ENCODE data around the gene RANBP1.

Gene RANBP1

DNA sequence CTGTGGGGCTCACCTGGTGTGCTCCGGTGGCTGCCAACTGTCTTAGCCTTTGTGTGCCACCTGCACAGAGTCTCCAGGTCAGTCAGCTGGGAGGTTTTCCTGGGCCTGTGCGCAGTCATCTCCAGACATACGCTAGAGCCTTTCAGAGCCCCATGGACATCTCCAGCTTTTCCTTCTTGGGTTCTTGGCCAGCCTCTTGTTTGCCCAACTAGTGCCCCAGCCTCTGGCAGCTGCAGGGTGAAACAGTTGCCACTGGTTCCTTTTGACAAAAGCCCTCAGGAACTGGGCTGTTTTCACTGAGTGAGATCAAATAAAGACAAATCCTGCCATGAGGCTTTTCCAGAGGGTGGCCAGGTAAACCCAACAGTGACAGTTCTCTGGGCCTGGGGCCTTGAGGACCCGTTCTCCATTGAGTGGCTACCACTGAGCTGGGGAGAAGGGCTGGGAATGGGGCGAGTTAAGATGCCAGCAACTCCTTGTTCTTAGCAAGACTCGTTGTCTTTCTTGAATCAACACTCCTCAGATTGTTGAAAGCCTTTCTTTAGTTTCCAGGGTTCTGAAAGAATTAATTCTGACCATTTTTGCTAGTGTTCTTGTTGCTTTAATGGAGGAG is 16.7 kb upstream of the RANBP1 start:
- Histone ChIP-seq H3K27me3 (ENCODE audit: insufficient read depth, low read length, poor library complexity, severe bottlenecking) (no peaks in the 10 kb centered on the region), H3K9ac (ENCODE audit: low read depth, low read length, poor library complexity, severe bottlenecking) (no peak overlapping the region), H3K79me2 (ENCODE audit: insufficient read depth, low read length) (peaks cover 61% of the 10 kb centered on the region), H3K4me1 (ENCODE audit: insufficient read depth, low read length, poor library complexity, severe bottlenecking) (no peaks in the 10 kb centered on the region), H3K36me3 (ENCODE audit: insufficient read depth, low read length) (peaks cover 87% of the 10 kb centered on the region), H3K9me2 (replicated peaks; ENCODE audit: low read depth, low read length) (no peaks in the 10 kb centered on the region), H3F3A (ENCODE audit: low read depth) (no peaks in the 10 kb centered on the region), H2AFZ (ENCODE audit: low read length) (no peak overlapping the region), H3K4me2 (ENCODE audit: low read depth, low read length, poor library complexity, severe bottlenecking) (no peak overlapping the region), H3K9me3 (ENCODE audit: insufficient read depth, low read depth, low read length) (no peaks in the 10 kb centered on the region), H3K4me3 (ENCODE audit: low read length, poor library complexity, severe bottlenecking) (no peak overlapping the region), H4K20me1 (ENCODE audit: insufficient read depth, low read length, poor library complexity, severe bottlenecking) (peaks cover 41% of the 10 kb centered on the region)
- no peak for TF ChIP-seq EZH2phosphoT487 (IDR thresholded peaks at IDR 0.05; ENCODE audit: borderline replicate concordance)
- TF ChIP-seq, protein P1, sequence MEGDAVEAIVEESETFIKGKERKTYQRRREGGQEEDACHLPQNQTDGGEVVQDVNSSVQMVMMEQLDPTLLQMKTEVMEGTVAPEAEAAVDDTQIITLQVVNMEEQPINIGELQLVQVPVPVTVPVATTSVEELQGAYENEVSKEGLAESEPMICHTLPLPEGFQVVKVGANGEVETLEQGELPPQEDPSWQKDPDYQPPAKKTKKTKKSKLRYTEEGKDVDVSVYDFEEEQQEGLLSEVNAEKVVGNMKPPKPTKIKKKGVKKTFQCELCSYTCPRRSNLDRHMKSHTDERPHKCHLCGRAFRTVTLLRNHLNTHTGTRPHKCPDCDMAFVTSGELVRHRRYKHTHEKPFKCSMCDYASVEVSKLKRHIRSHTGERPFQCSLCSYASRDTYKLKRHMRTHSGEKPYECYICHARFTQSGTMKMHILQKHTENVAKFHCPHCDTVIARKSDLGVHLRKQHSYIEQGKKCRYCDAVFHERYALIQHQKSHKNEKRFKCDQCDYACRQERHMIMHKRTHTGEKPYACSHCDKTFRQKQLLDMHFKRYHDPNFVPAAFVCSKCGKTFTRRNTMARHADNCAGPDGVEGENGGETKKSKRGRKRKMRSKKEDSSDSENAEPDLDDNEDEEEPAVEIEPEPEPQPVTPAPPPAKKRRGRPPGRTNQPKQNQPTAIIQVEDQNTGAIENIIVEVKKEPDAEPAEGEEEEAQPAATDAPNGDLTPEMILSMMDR (conservative IDR thresholded peaks at IDR 0.05; ENCODE audit: low read length), result no peak

DNA sequence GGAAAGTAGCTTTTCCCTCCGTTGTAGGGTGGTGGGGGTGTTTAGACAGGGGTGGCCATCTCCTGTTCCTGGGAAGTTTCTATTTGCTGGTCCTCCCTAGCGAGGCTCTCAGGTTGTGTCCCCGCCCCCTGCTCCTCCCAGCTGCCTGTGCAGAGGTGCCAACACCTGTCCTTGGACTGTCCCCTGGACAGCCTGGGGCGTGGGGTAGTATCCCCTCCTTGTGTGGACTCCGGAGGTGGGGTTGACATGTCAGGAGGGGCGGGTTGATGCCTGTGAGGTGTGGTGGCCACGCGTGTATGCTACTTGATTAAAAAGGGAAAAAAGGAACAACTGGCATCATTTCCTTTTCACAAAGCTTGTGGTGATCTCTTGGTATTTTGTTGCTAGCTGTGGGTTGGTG is 14.3 kb upstream of the RANBP1 start:
- no peaks in the 10 kb centered on the region for H3F3A ChIP-seq (ENCODE audit: low read depth)
- no peaks in the 10 kb centered on the region for H3K4me1 ChIP-seq (ENCODE audit: insufficient read depth, low read length, poor library complexity, severe bottlenecking)
- no peak for TF ChIP-seq EZH2phosphoT487 (IDR thresholded peaks at IDR 0.05; ENCODE audit: borderline replicate concordance)
- TF ChIP-seq, protein P1 (conservative IDR thresholded peaks at IDR 0.05; ENCODE audit: low read length), result no peak
- H3K9ac ChIP-seq (ENCODE audit: low read depth, low read length, poor library complexity, severe bottlenecking), result no peak overlapping the region
- H3K9me3 ChIP-seq (ENCODE audit: insufficient read depth, low read depth, low read length), result no peaks in the 10 kb centered on the region
- no peak overlapping the region for H2AFZ ChIP-seq (ENCODE audit: low read length)
- H3K9me2 ChIP-seq (replicated peaks; ENCODE audit: low read depth, low read length), result no peaks in the 10 kb centered on the region
- H3K4me2 ChIP-seq (ENCODE audit: low read depth, low read length, poor library complexity, severe bottlenecking), result no peak overlapping the region
- no peaks in the 10 kb centered on the region for H3K27me3 ChIP-seq (ENCODE audit: insufficient read depth, low read length, poor library complexity, severe bottlenecking)
- peaks cover 87% of the 10 kb centered on the region for H3K36me3 ChIP-seq (ENCODE audit: insufficient read depth, low read length)
- peaks cover 69% of the 10 kb centered on the region for H3K79me2 ChIP-seq (ENCODE audit: insufficient read depth, low read length)
- H3K4me3 ChIP-seq (ENCODE audit: low read length, poor library complexity, severe bottlenecking), result no peak overlapping the region
- H4K20me1 ChIP-seq (ENCODE audit: insufficient read depth, low read length, poor library complexity, severe bottlenecking), result peaks cover 48% of the 10 kb centered on the region

DNA sequence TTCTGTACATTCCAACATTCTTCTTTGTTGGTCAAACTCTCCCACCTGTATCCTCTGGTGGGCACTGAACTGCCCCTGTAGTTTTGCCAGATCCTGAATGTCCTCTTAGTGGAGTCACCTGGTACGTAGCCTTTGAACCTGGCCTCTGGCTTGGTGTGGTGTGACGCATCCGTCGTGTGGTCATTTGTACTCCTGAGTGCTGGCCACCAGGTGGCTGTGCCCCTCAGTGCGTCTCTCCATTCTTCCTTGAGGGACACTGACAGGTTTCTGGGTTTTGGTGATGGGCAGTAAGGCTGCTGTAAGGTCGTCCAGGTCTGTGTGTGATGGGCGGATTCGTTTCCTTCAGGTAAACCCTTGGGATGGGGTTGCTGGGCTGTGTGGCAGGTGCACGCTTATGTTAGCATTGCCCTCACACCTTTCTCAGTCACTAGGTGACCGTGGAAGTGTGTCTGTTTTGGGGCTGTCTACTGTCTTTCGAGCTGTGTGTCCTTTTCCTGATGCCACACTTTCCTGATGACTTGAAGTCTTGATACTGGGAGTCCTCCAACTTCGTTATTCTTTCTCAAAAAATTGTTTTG is 13.6 kb upstream of the RANBP1 start:
- no peak overlapping the region for H3K4me3 ChIP-seq (ENCODE audit: low read length, poor library complexity, severe bottlenecking)
- no peak overlapping the region for H3K9ac ChIP-seq (ENCODE audit: low read depth, low read length, poor library complexity, severe bottlenecking)
- H2AFZ ChIP-seq (ENCODE audit: low read length), result no peak overlapping the region
- no peaks in the 10 kb centered on the region for H3K27me3 ChIP-seq (ENCODE audit: insufficient read depth, low read length, poor library complexity, severe bottlenecking)
- no peaks in the 10 kb centered on the region for H3K4me1 ChIP-seq (ENCODE audit: insufficient read depth, low read length, poor library complexity, severe bottlenecking)
- no peak overlapping the region for H3K4me2 ChIP-seq (ENCODE audit: low read depth, low read length, poor library complexity, severe bottlenecking)
- H3K36me3 ChIP-seq (ENCODE audit: insufficient read depth, low read length), result peaks cover 87% of the 10 kb centered on the region; the same call in 1 of the 2 replicates
- H3F3A ChIP-seq (ENCODE audit: low read depth), result no peaks in the 10 kb centered on the region
- H3K9me2 ChIP-seq (replicated peaks; ENCODE audit: low read depth, low read length), result no peaks in the 10 kb centered on the region
- H3K79me2 ChIP-seq (ENCODE audit: insufficient read depth, low read length), result peaks cover 65% of the 10 kb centered on the region
- H4K20me1 ChIP-seq (ENCODE audit: insufficient read depth, low read length, poor library complexity, severe bottlenecking), result peaks cover 44% of the 10 kb centered on the region
- H3K9me3 ChIP-seq (ENCODE audit: insufficient read depth, low read depth, low read length), result no peaks in the 10 kb centered on the region
- TF ChIP-seq EZH2phosphoT487 (IDR thresholded peaks at IDR 0.05; ENCODE audit: borderline replicate concordance), result no peak
- TF ChIP-seq, protein P1 (conservative IDR thresholded peaks at IDR 0.05; ENCODE audit: low read length), result no peak
